ENCODE data around the gene PKD2L1. TPM values are rescaled to one million over a fixed set of nuclear protein-coding genes. Genes with fewer than 3 reads are reported as not detected.
"Not testable (repeated sequence)": the region's sequence is repeated elsewhere in the genome, so short reads cannot be mapped to it uniquely, and the experiment has no call there.

Gene PKD2L1
- total RNA-seq, 2 experiments from 2014 or later = not detected

GRCh38 chr10:100289641-100290040 lies 40.4 kb downstream of the PKD2L1 start:
- Mint-ChIP-seq H3K4me3 (no peak overlapping the region), H3K27ac (no peak overlapping the region), H3K4me1 (peaks cover 17% of the 10 kb centered on the region), H3K9me3 (no peaks in the 10 kb centered on the region), H3K27me3 (peaks cover 5% of the 10 kb centered on the region), H3K36me3 (peaks cover 12% of the 10 kb centered on the region)
- DNase-seq = no peak

DNA sequence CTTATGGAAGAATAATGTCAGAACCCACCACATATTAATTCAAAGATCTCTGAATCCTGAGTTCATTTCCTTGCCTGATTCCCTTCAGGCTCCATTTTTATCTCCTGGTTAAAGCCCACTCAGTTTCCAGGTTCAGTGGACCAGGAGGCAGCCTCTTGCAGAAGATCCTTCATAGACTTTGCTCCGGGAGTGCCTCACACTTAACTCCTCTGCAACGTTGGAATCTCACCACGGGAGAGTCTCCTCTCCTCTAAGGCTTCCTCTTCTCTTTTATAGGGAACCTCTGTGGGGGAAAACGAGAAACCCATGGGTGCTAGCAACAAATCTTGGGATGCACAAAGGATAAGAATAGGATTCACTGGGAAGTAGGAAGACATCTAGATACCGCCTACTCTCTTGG lies 41.8 kb downstream of the PKD2L1 start:
- no peak for DNase-seq
- no peaks in the 10 kb centered on the region for H3K9me3 Mint-ChIP-seq
- no peak overlapping the region for H3K27ac Mint-ChIP-seq
- H3K27me3 Mint-ChIP-seq = no peaks in the 10 kb centered on the region
- H3K4me3 Mint-ChIP-seq = no peak overlapping the region
- peaks cover 12% of the 10 kb centered on the region for H3K36me3 Mint-ChIP-seq
- peaks cover 18% of the 10 kb centered on the region for H3K4me1 Mint-ChIP-seq

DNA sequence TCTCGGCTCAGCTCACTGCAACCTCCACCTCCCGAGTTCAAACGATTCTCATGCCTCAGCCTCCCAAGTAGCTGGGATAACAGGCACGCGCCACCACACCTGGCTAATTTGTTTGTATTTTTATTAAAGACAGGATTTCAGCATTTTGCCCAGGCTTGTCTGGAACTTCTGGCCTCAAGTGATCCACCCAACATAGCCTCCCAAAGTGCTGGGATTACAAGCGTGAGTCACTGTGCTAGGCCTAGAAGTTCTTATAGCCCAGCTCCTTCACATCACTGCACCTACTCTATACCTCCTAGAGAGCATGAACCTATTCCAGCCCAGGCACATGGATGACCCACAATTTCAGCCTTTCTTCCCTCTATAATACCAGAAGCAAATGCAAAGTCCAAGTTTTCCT lies 42.3 kb downstream of the PKD2L1 start:
- no peak overlapping the region for H3K27ac Mint-ChIP-seq
- DNase-seq = no peak
- no peak overlapping the region for H3K4me3 Mint-ChIP-seq
- H3K27me3 Mint-ChIP-seq = no peaks in the 10 kb centered on the region
- H3K9me3 Mint-ChIP-seq = no peaks in the 10 kb centered on the region
- H3K36me3 Mint-ChIP-seq = peaks cover 12% of the 10 kb centered on the region
- H3K4me1 Mint-ChIP-seq = peaks cover 18% of the 10 kb centered on the region

- Mint-ChIP-seq H3K27ac (peak within 1 kb of the TSS; percentile 95), H3K4me3 (peak within 1 kb of the TSS; percentile 92), H3K9me3 (no peaks in the 10 kb centered on the region), H3K36me3 (peaks cover 12% of the 10 kb centered on the region), H3K4me1 (peaks cover 18% of the 10 kb centered on the region), H3K27me3 (no peaks in the 10 kb centered on the region)
- peak; percentile 93 for DNase-seq
These were observed 43.7 kb downstream of the PKD2L1 start, which contains the start of gene BLOC1S2 for GRCh38 chr10:100286051-100287033. BLOC1S2 (minus strand) TSS chr10:100286680; CDS start chr10:100286659, 21 bp downstream.

DNA sequence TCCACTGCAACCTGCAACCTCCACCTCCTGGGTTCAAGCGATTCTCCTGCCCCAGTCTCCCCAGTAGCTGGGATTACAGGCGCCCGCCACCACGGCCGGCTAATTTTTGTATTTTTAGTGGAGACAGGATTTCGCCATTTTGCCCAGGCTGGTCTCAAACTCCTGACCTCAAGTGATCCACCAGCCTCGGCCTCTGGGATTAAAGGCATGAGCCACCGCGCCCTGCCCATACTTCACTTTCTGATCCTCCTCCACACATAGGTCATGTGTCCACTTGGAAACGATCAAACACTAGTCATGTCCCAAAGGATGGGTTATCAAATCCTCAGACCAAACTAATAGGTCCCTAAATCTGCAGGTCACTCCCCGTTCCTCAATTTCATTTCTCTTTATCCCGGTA lies 44.7 kb downstream of the PKD2L1 start:
- H3K27me3 Mint-ChIP-seq, H3K9me3 Mint-ChIP-seq, DNase-seq: not testable (repeated sequence)
- Mint-ChIP-seq H3K36me3 (peaks cover 15% of the 10 kb centered on the region), H3K4me1 (peaks cover 21% of the 10 kb centered on the region), H3K27ac (peak overlapping the region; percentile 95), H3K4me3 (peak overlapping the region; percentile 92)

DNA sequence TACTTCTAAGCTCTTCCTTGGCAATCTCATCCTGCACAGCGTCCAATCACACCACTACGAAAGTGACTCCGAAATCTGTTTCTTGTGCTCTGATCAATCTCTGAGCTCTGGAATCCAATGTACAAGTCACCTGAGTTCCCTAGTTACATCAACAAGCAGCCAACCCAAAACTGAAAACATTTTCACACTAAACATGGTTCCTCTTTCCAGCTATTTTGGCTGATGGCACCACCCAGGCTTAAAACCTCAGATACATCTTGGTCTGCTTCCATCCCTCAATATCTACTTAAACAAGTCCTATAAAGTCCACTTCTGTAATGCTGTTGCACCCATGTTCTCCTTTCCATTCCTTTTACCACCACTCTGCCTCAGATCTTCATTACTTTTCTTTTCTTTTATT lies 47.1 kb downstream of the PKD2L1 start:
- Mint-ChIP-seq H3K4me3 (no peak overlapping the region), H3K4me1 (peaks cover 21% of the 10 kb centered on the region), H3K27ac (no peak overlapping the region), H3K27me3 (no peaks in the 10 kb centered on the region), H3K36me3 (peaks cover 20% of the 10 kb centered on the region), H3K9me3 (no peaks in the 10 kb centered on the region)
- DNase-seq = no peak

DNA sequence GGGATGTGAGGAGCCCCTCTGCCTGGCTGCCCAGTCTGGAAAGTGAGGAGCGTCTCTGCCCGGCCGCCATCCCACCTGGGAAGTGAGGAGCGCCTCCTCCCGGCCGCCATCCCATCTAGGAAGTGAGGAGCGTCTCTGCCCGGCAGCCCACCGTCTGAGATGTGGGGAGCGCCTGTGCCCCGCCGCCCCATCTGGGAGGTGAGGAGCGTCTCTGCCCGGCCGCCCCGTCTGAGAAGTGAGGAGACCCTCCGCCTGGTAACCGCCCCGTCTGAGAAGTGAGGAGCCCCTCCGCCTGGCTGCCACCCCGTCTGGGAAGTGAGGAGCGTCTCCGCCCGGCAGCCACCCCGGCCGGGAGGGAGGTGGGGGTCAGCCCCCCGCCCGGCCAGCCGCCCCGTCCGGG lies 53.1 kb downstream of the PKD2L1 start:
- H3K36me3 Mint-ChIP-seq = peaks cover 16% of the 10 kb centered on the region
- not testable (repeated sequence) for H3K27me3 Mint-ChIP-seq, H3K9me3 Mint-ChIP-seq, H3K27ac Mint-ChIP-seq, DNase-seq, H3K4me1 Mint-ChIP-seq, H3K4me3 Mint-ChIP-seq

- H3K4me1 Mint-ChIP-seq = peaks cover 23% of the 10 kb centered on the region
- DNase-seq = peak; percentile 73
- peaks cover 12% of the 10 kb centered on the region for H3K36me3 Mint-ChIP-seq
These were observed 62.6 kb downstream of the PKD2L1 start, which contains the start of gene CWF19L1 for GRCh38 chr10:100267239-100268104. CWF19L1 (minus strand) TSS chr10:100267638; CDS start chr10:100267593, 45 bp downstream.

GRCh38 chr10:100265821-100266485 lies 64.1 kb downstream of the PKD2L1 start:
- no peaks in the 10 kb centered on the region for H3K9me3 Mint-ChIP-seq
- peaks cover 9% of the 10 kb centered on the region for H3K36me3 Mint-ChIP-seq
- peak overlapping the region; percentile 99 for H3K4me3 Mint-ChIP-seq
- no peaks in the 10 kb centered on the region for H3K27me3 Mint-ChIP-seq
- peaks cover 28% of the 10 kb centered on the region for H3K4me1 Mint-ChIP-seq
- no peak for DNase-seq
- no peak overlapping the region for H3K27ac Mint-ChIP-seq

More at GRCh38 chr10:100267239-100268104, 62.6 kb downstream of the PKD2L1 start, which contains the start of gene CWF19L1:
- no peaks in the 10 kb centered on the region for H3K27me3 Mint-ChIP-seq
- H3K27ac Mint-ChIP-seq = peak within 1 kb of the TSS; percentile 99
- H3K4me3 Mint-ChIP-seq = peak within 1 kb of the TSS; percentile 99
- H3K9me3 Mint-ChIP-seq = no peaks in the 10 kb centered on the region

- DNase-seq = no peak
- Mint-ChIP-seq H3K4me1 (no peaks in the 10 kb centered on the region), H3K27me3 (no peaks in the 10 kb centered on the region)
These were observed 75.8 kb downstream of the PKD2L1 start for GRCh38 chr10:100254191-100254590.

DNA sequence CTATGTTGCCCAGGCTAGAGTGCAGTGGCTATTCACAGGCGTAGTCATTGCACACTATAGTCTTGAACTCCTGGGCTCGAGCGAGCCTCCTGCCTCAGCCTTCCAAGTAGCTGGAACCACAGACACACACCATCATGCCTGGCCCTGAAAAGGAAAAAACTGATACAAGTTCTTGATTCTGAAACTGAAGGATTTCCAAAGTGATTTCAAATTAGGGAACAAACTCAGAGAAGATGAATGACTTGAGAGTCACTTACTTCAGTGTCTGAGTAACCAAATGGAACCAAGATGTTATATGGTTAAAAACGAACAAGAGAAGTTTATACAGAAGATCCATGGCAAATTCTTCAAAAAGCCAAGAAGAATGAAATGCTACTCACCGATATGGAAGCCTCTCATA lies 77.0 kb downstream of the PKD2L1 start:
- H3K36me3 Mint-ChIP-seq = peaks cover 24% of the 10 kb centered on the region

More at GRCh38 chr10:100254191-100254590, 75.8 kb downstream of the PKD2L1 start:
- H3K27ac Mint-ChIP-seq = no peak overlapping the region
- H3K9me3 Mint-ChIP-seq = no peaks in the 10 kb centered on the region
- H3K36me3 Mint-ChIP-seq = peaks cover 27% of the 10 kb centered on the region
- H3K4me3 Mint-ChIP-seq = no peak overlapping the region

DNA sequence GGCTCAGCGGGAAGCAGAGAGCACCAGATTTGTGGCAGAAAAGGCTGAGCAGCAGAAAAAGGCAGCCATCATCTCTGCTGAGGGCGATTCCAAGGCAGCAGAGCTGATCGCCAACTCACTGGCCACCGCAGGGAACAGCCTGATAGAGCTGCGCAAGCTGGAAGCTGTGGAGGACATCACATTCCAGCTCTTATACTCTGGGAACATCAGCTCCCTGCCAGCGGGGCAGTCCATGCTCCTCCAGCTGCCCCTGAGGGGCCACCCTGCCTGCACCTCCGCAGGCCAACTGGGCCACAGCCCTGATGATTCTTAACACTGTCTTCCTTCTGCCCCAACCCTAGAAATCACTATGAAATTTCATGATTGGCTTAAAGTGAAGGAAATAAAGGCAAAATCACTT lies 81.2 kb downstream of the PKD2L1 start:
- Mint-ChIP-seq H3K36me3 (peaks cover 10% of the 10 kb centered on the region), H3K27me3 (no peaks in the 10 kb centered on the region), H3K27ac (no peak overlapping the region), H3K4me1 (no peaks in the 10 kb centered on the region), H3K9me3 (no peaks in the 10 kb centered on the region), H3K4me3 (no peak overlapping the region)
- no peak for DNase-seq

More for the DNA sequence above, 77.0 kb downstream of the PKD2L1 start:
- no peaks in the 10 kb centered on the region for H3K9me3 Mint-ChIP-seq
- H3K27ac Mint-ChIP-seq = no peak overlapping the region
- no peaks in the 10 kb centered on the region for H3K27me3 Mint-ChIP-seq
- DNase-seq = no peak
- no peaks in the 10 kb centered on the region for H3K4me1 Mint-ChIP-seq
- H3K4me3 Mint-ChIP-seq = no peak overlapping the region

DNA sequence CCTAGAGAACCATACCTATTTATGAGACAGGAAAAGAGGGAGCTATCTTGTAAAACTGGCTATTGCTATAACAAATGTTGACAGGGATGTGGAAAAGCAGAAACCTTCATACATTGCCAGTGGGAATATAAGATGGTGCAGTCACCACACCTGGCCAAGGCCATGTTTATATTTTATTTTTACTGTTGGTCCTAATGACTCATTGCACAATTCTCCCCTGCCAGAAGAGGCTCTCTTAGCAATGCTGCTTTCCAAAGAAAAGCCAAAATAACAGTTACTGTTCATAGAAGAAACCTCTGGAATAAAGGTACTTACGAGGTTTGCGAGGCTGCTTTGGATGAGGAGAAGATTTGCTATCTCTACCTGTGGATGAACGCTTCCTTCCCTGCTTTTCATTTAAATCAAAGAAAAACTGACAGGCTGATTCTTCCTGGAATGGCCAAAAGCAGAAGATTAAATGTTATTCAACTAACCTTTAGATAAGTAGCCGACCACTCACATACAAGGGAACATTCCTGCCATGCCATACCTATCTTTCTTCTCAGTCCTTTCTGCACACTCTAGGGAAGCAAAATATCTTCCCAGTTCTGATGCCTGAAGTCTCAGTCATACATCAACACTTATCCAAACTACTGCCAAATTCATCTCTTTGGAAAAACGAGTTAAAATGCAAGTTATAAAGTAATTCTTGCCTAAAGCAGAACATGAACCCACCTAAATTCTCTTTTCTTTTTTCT lies 84.4 kb downstream of the PKD2L1 start:
- peaks cover 16% of the 10 kb centered on the region for H3K36me3 Mint-ChIP-seq
- H3K9me3 Mint-ChIP-seq = no peaks in the 10 kb centered on the region
- H3K27ac Mint-ChIP-seq = no peak overlapping the region
- H3K4me3 Mint-ChIP-seq = no peak overlapping the region
- H3K27me3 Mint-ChIP-seq = no peaks in the 10 kb centered on the region
- H3K4me1 Mint-ChIP-seq = peaks cover under 1% of the 10 kb centered on the region
- no peak for DNase-seq

DNA sequence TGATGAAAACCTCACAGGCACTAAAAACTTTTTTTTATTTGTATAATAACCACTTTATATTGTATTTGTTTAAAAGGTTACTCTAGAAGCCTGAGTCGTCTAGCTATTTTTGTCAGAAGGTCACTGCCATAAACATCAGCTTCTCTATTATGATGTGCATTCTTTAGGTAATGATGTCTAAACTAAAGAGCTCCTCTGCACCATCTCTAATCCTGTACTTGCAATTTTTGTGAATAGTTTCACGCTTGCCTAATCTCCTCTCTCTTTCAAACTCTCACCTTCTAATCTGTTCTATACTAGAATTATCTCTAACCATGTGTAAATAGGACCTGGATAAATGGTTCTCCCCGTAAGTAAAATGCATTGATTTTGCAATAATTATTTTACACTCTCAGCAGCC lies 90.2 kb downstream of the PKD2L1 start:
- peaks cover 2% of the 10 kb centered on the region for H3K4me1 Mint-ChIP-seq
- no peak overlapping the region for H3K4me3 Mint-ChIP-seq
- H3K27ac Mint-ChIP-seq = no peak overlapping the region
- peaks cover 19% of the 10 kb centered on the region for H3K36me3 Mint-ChIP-seq
- H3K9me3 Mint-ChIP-seq = no peaks in the 10 kb centered on the region
- no peaks in the 10 kb centered on the region for H3K27me3 Mint-ChIP-seq
- no peak for DNase-seq
